SK-N-MC (cell line): ENCODE data around the gene PRX.
"Not testable (repeated sequence)": the region's sequence is repeated elsewhere in the genome, so short reads cannot be mapped to it uniquely, and the experiment has no call there.

Experiments used
- DNase-seq: peaks from one replicate; pipeline ENCODE4 v3.0.0-alpha.2; 2011; ENCODE audit warnings: low read depth, low spot score
- H3K27ac ChIP-seq: fragments of 200-600 bp; sonication (generic); 2 replicates; pipeline ENCODE4 v1.5.1; 2016; ENCODE audit warnings: mixed run types
- H3K36me3 ChIP-seq: fragments of 200-600 bp; sonication (generic); 2 replicates; pipeline ENCODE4 v1.6.1; 2017; ENCODE audit warnings: antibody characterized with exemption, low read length, mixed read lengths; ENCODE audit not compliant: insufficient read depth
- H3K4me3 ChIP-seq: fragments of 200-600 bp; sonication (generic); 2 replicates; pipeline ENCODE4 v1.5.1; 2016
- H3K9ac ChIP-seq: fragments of 200-600 bp; sonication (generic); 2 replicates; pipeline ENCODE4 v1.8.0; 2017; ENCODE audit warnings: mixed run types, mixed read lengths; ENCODE audit not compliant: insufficient read length
- H3K9me3 ChIP-seq: fragments of 200-600 bp; sonication (generic); 2 replicates; pipeline ENCODE4 v1.6.1; 2017; ENCODE audit warnings: low read depth, mild to moderate bottlenecking, antibody characterized with exemption, low read length, moderate library complexity, mixed read lengths
- EZH2 ChIP-seq: fragments of 200-600 bp; sonication (generic); IDR thresholded peaks from one replicate; pipeline ENCODE4 v1.6.1; 2017; ENCODE audit warnings: antibody characterized with exemption
- FOXP2 ChIP-seq: optimal IDR thresholded peaks from 2 replicates; pipeline ENCODE3; 2011; ENCODE audit warnings: mild to moderate bottlenecking, moderate library complexity; ENCODE audit not compliant: insufficient read depth; ENCODE audit errors: extremely low read length, control extremely low read depth
- POLR2AphosphoS5 ChIP-seq: IDR thresholded peaks from 2 replicates; pipeline ENCODE4 v1.6.1; 2012; ENCODE audit warnings: mild to moderate bottlenecking, low read depth, low read length, borderline replicate concordance

The PRX gene

GRCh38 chr19:40442328-40443130 lies 29.4 kb upstream of the PRX start:
- Histone ChIP-seq H3K36me3 (peaks cover 21% of the 10 kb centered on the region), H3K4me3 (peak overlapping the region; percentile 100), H3K27ac (peak overlapping the region; percentile 90), H3K9me3 (no peaks in the 10 kb centered on the region), H3K9ac (peak overlapping the region; percentile 87)
- no peak for DNase-seq
- TF ChIP-seq EZH2: no peak
- TF ChIP-seq FOXP2: no peak
- TF ChIP-seq POLR2AphosphoS5: no peak

DNA sequence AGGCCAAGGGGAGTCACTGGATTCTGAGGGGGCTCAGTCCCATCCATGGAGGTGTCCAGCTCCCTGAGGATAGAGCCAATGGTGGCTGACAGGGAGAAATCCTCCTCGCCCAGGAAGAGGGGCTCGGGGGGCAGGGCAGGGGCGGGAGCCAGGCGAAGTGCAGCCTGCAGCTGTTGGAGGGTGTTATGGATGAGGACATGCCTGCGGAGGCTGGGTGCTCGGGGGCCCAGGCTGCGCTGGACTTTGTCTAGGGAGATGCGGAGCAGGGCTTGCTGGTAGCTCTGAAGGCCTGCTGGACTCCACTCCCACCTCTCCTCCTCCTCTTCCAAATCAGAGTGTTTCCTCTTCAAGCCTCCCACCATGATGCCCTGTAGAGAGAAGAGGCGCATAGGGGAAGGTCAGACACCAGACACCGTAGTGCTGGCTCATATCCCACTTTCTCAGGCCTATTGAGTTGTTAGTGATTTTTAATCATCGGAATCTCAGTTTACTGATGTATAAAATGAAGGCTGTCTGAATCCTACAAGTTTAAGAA lies 28.6 kb upstream of the PRX start:
- peak overlapping the region; percentile 100 for H3K4me3 ChIP-seq
- H3K36me3 ChIP-seq: peaks cover 21% of the 10 kb centered on the region
- no peaks in the 10 kb centered on the region for H3K9me3 ChIP-seq
- no peak for DNase-seq
- peak overlapping the region; percentile 90 for H3K27ac ChIP-seq
- peak overlapping the region; percentile 87 for H3K9ac ChIP-seq
- TF ChIP-seq FOXP2 (no peak), EZH2 (no peak), POLR2AphosphoS5 (no peak)

DNA sequence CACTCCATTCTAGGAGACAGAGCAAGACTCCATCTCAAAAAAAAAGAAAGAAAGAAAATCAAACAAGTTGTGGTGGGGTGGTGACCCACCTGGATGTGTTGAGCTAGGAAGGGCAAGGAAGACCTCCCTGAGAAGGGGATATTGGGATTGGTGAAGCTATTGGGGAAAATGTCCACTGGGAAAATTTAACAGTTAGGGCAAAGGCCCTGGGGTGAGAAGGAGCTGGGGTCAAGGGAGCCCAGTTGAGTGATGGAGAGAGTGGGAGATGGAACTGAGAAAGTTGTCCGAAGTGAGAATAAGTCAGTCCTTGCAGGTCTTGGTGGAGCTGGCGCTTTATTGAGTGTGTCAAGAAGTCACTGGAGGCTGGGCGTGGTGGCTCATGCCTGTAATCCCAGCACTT lies 25.1 kb upstream of the PRX start:
- DNase-seq: no peak
- TF ChIP-seq FOXP2 (no peak), POLR2AphosphoS5 (no peak), EZH2 (no peak)
- Histone ChIP-seq H3K4me3 (no peak overlapping the region), H3K27ac (no peak overlapping the region), H3K36me3 (peaks cover 21% of the 10 kb centered on the region), H3K9me3 (no peaks in the 10 kb centered on the region), H3K9ac (no peak overlapping the region)

DNA sequence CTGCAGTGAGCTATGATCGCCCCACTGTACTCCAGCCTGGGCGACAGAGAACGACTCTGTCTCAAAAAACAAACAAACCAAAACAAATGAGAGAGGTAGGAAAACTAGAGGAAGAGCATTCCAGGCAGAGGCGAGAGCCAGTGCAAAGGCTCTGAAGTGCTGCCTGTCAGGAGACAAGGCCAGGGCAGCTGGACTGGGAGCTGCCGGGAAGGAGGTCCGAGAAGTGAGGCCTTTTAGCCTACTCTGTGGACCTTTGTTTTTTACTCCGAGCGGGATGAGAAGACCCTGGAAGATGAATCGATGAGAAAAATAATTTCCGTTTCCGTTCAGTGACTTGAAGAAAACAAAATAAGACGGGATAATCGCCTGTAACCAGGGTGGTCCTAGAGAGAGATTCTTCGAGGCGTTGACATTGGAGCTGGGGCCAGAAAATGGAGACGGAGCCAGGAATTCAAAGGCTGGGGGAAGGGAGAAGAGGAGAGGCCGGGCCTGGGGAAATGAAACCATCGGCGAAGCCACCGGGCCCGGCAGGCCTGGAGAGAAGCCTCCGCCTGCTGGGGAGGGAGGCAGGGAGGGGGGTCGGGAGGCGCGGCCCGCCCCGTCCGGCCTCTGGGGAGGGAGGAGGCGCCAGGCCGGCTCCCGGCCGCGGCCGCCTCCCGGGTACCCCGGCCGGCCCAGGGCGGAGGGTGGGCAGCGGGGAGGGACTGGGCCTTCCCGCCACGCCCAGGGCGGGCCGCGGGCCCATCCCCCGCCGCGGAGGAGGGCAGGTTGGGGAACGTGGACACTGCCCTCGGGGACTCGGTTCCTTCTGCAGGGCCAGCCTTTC lies 20.4 kb upstream of the PRX start:
- Histone ChIP-seq H3K36me3 (no peaks in the 10 kb centered on the region), H3K9me3 (no peaks in the 10 kb centered on the region), H3K9ac (peak overlapping the region; percentile 62), H3K4me3 (0 out of 2 replicates have a peak overlapping the region, but pooled peaks have one; percentile 4), H3K27ac (peak overlapping the region; percentile 78)
- no peak for DNase-seq
- no peak for TF ChIP-seq FOXP2
- TF ChIP-seq POLR2AphosphoS5: no peak
- TF ChIP-seq EZH2: no peak

GRCh38 chr19:40432760-40433159 lies 19.6 kb upstream of the PRX start:
- H3K27ac ChIP-seq: peak overlapping the region; percentile 78; the same call in 1 of the 2 replicates
- H3K4me3 ChIP-seq: not testable (repeated sequence)

DNA sequence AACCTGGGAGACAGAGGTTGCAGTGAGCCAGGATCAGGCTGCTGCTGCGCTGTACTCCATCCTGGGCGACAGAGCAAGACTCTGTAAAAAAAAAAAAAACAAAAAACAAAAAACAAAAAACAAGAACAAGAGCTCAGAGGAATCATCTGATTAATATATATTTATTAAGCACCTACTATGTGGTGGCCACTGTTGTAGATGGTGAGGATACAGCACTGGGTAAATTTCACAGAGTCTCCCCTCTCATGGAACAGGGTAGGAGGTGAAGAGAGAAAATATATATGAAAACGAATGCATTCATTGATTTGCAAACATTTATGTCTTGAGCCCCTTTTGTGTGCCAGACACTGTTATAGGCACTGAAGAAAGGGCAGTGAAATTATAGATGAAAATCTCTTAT lies 18.5 kb upstream of the PRX start:
- Histone ChIP-seq H3K27ac (no peak overlapping the region), H3K36me3 (no peaks in the 10 kb centered on the region), H3K4me3 (no peak overlapping the region), H3K9me3 (no peaks in the 10 kb centered on the region), H3K9ac (no peak overlapping the region)
- DNase-seq: no peak
- no peak for TF ChIP-seq FOXP2

More at GRCh38 chr19:40432760-40433159, 19.6 kb upstream of the PRX start:
- not testable (repeated sequence) for DNase-seq, H3K36me3 ChIP-seq, H3K9ac ChIP-seq, H3K9me3 ChIP-seq

DNA sequence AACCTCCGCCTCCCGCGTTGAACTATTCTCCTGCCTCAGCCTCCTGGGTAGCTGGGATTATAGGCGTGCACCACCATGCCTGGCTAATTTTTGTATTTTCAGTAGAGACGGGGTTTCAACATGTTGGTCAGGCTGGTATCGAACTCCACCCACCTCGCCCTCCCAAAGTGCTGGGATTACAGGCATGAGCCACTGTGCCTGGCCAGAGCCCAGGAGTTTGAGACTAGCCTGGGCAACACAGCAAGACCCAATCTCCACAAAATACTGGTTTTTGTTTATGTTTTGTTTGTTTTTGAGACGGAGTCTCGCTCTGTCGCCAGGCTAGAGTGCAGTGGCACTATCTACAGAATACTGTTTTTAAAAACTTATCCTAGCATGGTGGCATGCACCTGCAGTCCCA lies 17.1 kb upstream of the PRX start:
- not testable (repeated sequence) for H3K9ac ChIP-seq, H3K4me3 ChIP-seq, H3K9me3 ChIP-seq, H3K36me3 ChIP-seq, DNase-seq, H3K27ac ChIP-seq

GRCh38 chr19:40428197-40428596 lies 15.0 kb upstream of the PRX start:
- H3K27ac ChIP-seq, H3K9me3 ChIP-seq, H3K36me3 ChIP-seq, H3K4me3 ChIP-seq, DNase-seq, H3K9ac ChIP-seq: not testable (repeated sequence)
